Right atrium auricular region (tissue), 2 donors: ENCODE data around the gene CSNK1D. TPM values are rescaled to one million over a fixed set of nuclear protein-coding genes. Genes with fewer than 3 reads are reported as not detected.
A peak's percentile ranks its signal among the peaks of the same experiment; 100 is the strongest.

Experiments
- DNase-seq: peaks from one replicate; pipeline ENCODE4 v3.0.0-alpha.2; 2019; ENCODE audit warnings: low spot score
- H3K27ac ChIP-seq, 2 donors: fragments of 200-600 bp; sonication (generic); 1 replicate in 1 of 2; 2 replicates in 1 of 2; pipeline ENCODE4 v1.5.1; 2016 to 2019
- H3K27me3 ChIP-seq, 2 donors: fragments of 200-600 bp; sonication (generic); one replicate each; pipeline versions ENCODE4 v1.5.1 to v1.6.0; 2017 to 2019
- H3K36me3 ChIP-seq: fragments of 200-600 bp; sonication (generic); one replicate; pipeline ENCODE4 v1.5.1; 2016
- H3K4me1 ChIP-seq, 2 donors: fragments of 200-600 bp; sonication (generic); one replicate each; pipeline versions ENCODE4 v1.5.1 to v1.6.0; 2017 to 2019
- H3K4me3 ChIP-seq, 2 donors: fragments of 200-600 bp; sonication (generic); 1 replicate in 1 of 2; 2 replicates in 1 of 2; pipeline ENCODE4 v1.5.1; 2017 to 2019; ENCODE audit warnings: mild to moderate bottlenecking in 1 of 2, moderate library complexity in 1 of 2
- H3K9me3 ChIP-seq, 2 donors: fragments of 200-600 bp; sonication (generic); one replicate each; pipeline ENCODE4 v1.5.1; 2019
- total RNA-seq, 2 donors: library from RNA; depleted of rRNA; stranded (reverse); fragments of >200 nt; gene quantifications; one replicate each; pipeline ENCODE4 v1.1.0, GENCODE V29; 2016
- TF ChIP-seq, protein P1 (sequence below), 2 donors: fragments of 200-600 bp; sonication (generic); IDR thresholded peaks; one replicate each; pipeline ENCODE4 v1.5.1; 2019; ENCODE audit warnings: antibody characterized with exemption in 2 of 2

CSNK1D gene
- total RNA-seq, 2 donors from 2014 or later = 31.3 to 32.9 TPM

DNA sequence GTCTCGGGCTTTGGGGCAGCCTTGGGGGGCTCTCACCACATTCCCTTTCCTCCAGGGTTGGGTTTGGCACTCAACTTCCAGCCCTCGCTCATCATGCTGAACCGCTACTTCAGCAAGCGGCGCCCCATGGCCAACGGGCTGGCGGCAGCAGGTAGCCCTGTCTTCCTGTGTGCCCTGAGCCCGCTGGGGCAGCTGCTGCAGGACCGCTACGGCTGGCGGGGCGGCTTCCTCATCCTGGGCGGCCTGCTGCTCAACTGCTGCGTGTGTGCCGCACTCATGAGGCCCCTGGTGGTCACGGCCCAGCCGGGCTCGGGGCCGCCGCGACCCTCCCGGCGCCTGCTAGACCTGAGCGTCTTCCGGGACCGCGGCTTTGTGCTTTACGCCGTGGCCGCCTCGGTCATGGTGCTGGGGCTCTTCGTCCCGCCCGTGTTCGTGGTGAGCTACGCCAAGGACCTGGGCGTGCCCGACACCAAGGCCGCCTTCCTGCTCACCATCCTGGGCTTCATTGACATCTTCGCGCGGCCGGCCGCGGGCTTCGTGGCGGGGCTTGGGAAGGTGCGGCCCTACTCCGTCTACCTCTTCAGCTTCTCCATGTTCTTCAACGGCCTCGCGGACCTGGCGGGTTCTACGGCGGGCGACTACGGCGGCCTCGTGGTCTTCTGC is 36.3 kb downstream of the CSNK1D start:
- Histone ChIP-seq H3K27me3 (no peaks in the 10 kb centered on the region), H3K27ac (no peak overlapping the region), H3K4me1 (peaks cover 0 to 76% of the 10 kb centered on the region in 2 donors), H3K9me3 (no peaks in the 10 kb centered on the region), H3K36me3 (peaks cover 3% of the 10 kb centered on the region), H3K4me3 (no peak overlapping the region)
- no peak for DNase-seq
- TF ChIP-seq, protein P1, sequence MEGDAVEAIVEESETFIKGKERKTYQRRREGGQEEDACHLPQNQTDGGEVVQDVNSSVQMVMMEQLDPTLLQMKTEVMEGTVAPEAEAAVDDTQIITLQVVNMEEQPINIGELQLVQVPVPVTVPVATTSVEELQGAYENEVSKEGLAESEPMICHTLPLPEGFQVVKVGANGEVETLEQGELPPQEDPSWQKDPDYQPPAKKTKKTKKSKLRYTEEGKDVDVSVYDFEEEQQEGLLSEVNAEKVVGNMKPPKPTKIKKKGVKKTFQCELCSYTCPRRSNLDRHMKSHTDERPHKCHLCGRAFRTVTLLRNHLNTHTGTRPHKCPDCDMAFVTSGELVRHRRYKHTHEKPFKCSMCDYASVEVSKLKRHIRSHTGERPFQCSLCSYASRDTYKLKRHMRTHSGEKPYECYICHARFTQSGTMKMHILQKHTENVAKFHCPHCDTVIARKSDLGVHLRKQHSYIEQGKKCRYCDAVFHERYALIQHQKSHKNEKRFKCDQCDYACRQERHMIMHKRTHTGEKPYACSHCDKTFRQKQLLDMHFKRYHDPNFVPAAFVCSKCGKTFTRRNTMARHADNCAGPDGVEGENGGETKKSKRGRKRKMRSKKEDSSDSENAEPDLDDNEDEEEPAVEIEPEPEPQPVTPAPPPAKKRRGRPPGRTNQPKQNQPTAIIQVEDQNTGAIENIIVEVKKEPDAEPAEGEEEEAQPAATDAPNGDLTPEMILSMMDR (IDR thresholded peaks at IDR 0.05) = no peak

- H3K4me1 ChIP-seq = peaks cover 0 to 76% of the 10 kb centered on the region in 2 donors
Observed at GRCh38 chr17:82236142-82236971, 37.1 kb downstream of the CSNK1D start.

GRCh38 chr17:82235775-82236141 is 37.7 kb downstream of the CSNK1D start:
- H3K27ac ChIP-seq = peak overlapping the region in 1 of 2 donors; percentile 10

More at GRCh38 chr17:82236142-82236971, 37.1 kb downstream of the CSNK1D start:
- Histone ChIP-seq H3K36me3 (peaks cover 3% of the 10 kb centered on the region), H3K27me3 (no peaks in the 10 kb centered on the region), H3K27ac (peak overlapping the region in 1 of 2 donors; percentile 10), H3K9me3 (no peaks in the 10 kb centered on the region), H3K4me3 (no peak overlapping the region)
- TF ChIP-seq, protein P1 (IDR thresholded peaks at IDR 0.05) = peak; percentile 97
- DNase-seq = no peak

DNA sequence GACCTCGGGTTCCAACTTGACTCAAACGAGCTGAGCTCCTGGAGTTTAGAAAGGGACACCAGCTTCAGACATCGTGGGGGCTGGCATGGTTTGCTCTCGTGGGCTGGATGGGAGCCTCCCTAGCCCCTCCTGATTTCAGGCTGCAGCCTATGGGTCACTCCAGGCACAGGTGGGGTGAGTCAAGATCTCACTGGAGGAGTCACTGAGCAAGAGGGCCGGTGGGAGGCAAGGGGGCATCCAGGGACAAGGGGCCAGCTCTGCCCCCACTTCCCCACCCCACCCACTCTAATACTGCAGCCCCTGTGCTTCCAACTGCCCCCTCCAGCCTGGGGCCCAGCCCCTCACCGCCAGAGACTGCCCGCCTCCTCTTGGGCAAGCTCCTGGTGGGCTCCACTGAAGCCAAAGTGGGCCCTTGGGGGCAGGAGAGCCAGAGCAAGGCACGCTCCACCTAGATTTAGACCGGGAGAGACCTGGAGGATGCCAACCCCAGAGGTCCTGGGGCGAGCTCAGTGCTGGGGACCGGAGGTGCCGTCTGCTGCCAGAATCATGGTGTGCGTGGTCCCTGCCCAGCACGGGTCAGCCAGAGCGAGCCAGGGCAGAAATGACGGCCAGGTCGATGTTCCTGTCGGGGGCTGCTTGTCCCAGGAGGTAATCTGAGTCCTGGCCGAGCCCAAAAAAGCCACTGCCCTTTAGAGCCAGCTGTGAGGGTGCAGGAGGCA is 38.3 kb downstream of the CSNK1D start:
- Histone ChIP-seq H3K9me3 (no peaks in the 10 kb centered on the region), H3K4me1 (peaks cover 0 to 74% of the 10 kb centered on the region in 2 donors), H3K4me3 (no peak overlapping the region), H3K27me3 (no peaks in the 10 kb centered on the region), H3K27ac (no peak overlapping the region), H3K36me3 (peaks cover 3% of the 10 kb centered on the region)
- DNase-seq = no peak
- TF ChIP-seq, protein P1 (IDR thresholded peaks at IDR 0.05) = no peak

More at GRCh38 chr17:82235775-82236141, 37.7 kb downstream of the CSNK1D start:
- no peak for DNase-seq
- H3K36me3 ChIP-seq = peaks cover 3% of the 10 kb centered on the region
- H3K9me3 ChIP-seq = no peaks in the 10 kb centered on the region
- H3K27me3 ChIP-seq = no peaks in the 10 kb centered on the region
- H3K4me3 ChIP-seq = no peak overlapping the region
- H3K4me1 ChIP-seq = peaks cover 0 to 74% of the 10 kb centered on the region in 2 donors
- TF ChIP-seq, protein P1 (IDR thresholded peaks at IDR 0.05) = no peak

DNA sequence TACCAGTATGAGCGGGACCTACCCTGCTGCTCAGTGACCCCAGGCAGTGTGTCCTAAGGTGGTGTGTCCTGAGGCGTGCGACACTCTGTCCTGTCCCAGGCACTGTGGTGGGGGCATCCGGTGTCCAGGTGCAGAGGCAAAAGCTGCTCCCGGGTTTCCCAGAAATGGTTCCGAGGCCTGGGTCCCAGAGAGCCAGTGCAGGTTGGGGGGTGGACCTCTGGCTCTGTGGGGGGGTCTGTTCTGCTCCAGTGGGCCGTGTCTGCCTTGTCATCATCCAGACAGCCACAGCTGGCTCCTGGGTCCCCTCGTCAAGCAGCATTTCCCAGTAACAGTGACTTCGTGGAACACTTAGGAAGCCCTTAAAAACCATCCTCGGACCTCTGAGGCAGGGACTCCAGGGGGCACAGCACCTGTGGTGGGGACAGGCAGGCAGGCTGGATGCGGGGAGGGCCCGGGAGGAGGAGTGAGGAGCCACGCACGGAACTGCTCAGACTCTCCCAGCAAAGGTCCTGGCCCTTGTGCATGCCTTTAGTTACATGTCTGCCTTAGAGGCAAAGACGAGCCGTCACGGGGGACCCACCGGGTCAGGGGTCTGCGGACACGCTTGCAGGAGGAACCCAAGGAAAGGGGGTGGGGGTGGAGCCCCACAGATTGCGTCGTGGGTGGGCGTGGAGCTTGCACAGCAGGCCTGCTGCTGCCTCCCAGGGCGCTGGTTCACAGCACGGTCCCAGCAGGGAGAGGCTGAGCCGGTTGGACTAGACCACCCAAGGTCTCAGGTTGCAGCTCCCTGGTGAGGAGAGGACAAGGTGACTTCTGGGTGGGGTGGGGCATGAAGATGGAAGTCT is 39.1 kb downstream of the CSNK1D start:
- DNase-seq = no peak

More for the DNA sequence above, 39.1 kb downstream of the CSNK1D start:
- TF ChIP-seq, protein P1 (IDR thresholded peaks at IDR 0.05) = no peak
- Histone ChIP-seq H3K27ac (no peak overlapping the region), H3K4me3 (no peak overlapping the region), H3K4me1 (peaks cover 0 to 74% of the 10 kb centered on the region in 2 donors), H3K27me3 (no peaks in the 10 kb centered on the region), H3K36me3 (no peaks in the 10 kb centered on the region), H3K9me3 (no peaks in the 10 kb centered on the region)
